ENCODE data around the gene ALDH3B1.

DNA sequence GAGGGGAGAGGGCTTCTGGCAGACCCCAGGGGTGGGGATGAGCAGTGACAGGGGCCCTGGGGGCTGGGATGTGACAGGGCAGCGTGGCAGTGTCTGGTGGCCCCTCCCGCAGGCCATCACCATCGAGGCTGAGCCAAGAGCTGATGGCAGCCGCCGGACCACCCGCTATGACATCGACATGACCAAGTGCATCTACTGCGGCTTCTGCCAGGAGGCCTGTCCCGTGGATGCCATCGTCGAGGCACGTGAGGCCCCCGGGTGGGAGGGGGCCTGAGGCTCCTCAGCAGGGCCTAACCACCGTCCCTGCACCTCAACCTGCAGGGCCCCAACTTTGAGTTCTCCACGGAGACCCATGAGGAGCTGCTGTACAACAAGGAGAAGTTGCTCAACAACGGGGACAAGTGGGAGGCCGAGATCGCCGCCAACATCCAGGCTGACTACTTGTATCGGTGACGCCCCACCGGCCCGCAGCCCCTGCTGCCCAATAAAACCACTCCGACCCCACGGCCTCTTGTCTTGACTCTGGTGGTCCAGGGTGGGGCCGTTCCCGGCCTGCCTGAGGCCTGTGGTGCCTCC is 26.1 kb downstream of the ALDH3B1 start:
- TF ChIP-seq, protein P1, sequence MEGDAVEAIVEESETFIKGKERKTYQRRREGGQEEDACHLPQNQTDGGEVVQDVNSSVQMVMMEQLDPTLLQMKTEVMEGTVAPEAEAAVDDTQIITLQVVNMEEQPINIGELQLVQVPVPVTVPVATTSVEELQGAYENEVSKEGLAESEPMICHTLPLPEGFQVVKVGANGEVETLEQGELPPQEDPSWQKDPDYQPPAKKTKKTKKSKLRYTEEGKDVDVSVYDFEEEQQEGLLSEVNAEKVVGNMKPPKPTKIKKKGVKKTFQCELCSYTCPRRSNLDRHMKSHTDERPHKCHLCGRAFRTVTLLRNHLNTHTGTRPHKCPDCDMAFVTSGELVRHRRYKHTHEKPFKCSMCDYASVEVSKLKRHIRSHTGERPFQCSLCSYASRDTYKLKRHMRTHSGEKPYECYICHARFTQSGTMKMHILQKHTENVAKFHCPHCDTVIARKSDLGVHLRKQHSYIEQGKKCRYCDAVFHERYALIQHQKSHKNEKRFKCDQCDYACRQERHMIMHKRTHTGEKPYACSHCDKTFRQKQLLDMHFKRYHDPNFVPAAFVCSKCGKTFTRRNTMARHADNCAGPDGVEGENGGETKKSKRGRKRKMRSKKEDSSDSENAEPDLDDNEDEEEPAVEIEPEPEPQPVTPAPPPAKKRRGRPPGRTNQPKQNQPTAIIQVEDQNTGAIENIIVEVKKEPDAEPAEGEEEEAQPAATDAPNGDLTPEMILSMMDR (IDR thresholded peaks at IDR 0.05; ENCODE audit: low read depth, low read length): no peak
- peak; percentile 64 for TF ChIP-seq MYC (IDR thresholded peaks at IDR 0.05; ENCODE audit: low read depth, low read length)
- TF ChIP-seq POLR2A (IDR thresholded peaks at IDR 0.05; ENCODE audit: extremely low read depth, insufficient read length): no peak
- TF ChIP-seq, protein P2, sequence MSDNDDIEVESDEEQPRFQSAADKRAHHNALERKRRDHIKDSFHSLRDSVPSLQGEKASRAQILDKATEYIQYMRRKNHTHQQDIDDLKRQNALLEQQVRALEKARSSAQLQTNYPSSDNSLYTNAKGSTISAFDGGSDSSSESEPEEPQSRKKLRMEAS (IDR thresholded peaks at IDR 0.05; ENCODE audit: low read depth, low read length): no peak; the same call in none of the 2 replicates
